C1 segment of cervical spinal cord (tissue), 14 donors: ENCODE results near the gene RAB36.

Source experiments
- DNase-seq, 14 donors: peaks; one replicate each; lab custom pipeline; 2025; lab: John Stamatoyannopoulos, UW

Gene RAB36

GRCh38 chr22:23144932-23145877 is at the start of gene RAB36:
Gene RAB36 (plus strand): TSS chr22:23145477. CDS start chr22:23146617, 1,140 bp downstream.
- peak; percentile 43 to 99 (median 84) for DNase-seq

GRCh38 chr22:23095733-23096342 is 49.4 kb upstream of the RAB36 start:
- DNase-seq = no peak

- peak in 1 of 14 donors; percentile 62 for DNase-seq
These were observed 47.7 kb upstream of the RAB36 start for GRCh38 chr22:23097412-23098229.

GRCh38 chr22:23098230-23098705 is 47.0 kb upstream of the RAB36 start:
- peak in 3 of 14 donors; percentile 55 to 61 (median 57) for DNase-seq

- DNase-seq = peak in 13 of 14 donors; percentile 27 to 99 (median 72)
These were observed 46.4 kb upstream of the RAB36 start for GRCh38 chr22:23098718-23099530.

- peak in 1 of 14 donors; percentile 45 for DNase-seq
These were observed 45.8 kb upstream of the RAB36 start for GRCh38 chr22:23099531-23099804.

GRCh38 chr22:23100124-23100801 is 45.0 kb upstream of the RAB36 start:
- DNase-seq = no peak

- no peak for DNase-seq
These were observed 43.8 kb upstream of the RAB36 start for GRCh38 chr22:23101524-23101923.

GRCh38 chr22:23102002-23102655 is 43.1 kb upstream of the RAB36 start:
- no peak for DNase-seq

- DNase-seq = peak in 5 of 14 donors; percentile 35 to 60 (median 40)
These were observed 42.5 kb upstream of the RAB36 start for GRCh38 chr22:23102776-23103175.

- peak in 8 of 14 donors; percentile 20 to 94 (median 40) for DNase-seq
These were observed 41.9 kb upstream of the RAB36 start for GRCh38 chr22:23103199-23103954.

GRCh38 chr22:23104187-23104971 is 40.9 kb upstream of the RAB36 start:
- peak in 3 of 14 donors; percentile 25 to 47 (median 32) for DNase-seq

- no peak for DNase-seq
These were observed 40.0 kb upstream of the RAB36 start for GRCh38 chr22:23105304-23105703.

- no peak for DNase-seq
These were observed 39.4 kb upstream of the RAB36 start for GRCh38 chr22:23105919-23106318.

- DNase-seq = peak in 4 of 14 donors; percentile 14 to 93 (median 30)
These were observed 38.9 kb upstream of the RAB36 start for GRCh38 chr22:23106344-23106743.

- DNase-seq = peak in 1 of 14 donors; percentile 30
These were observed 38.3 kb upstream of the RAB36 start for GRCh38 chr22:23106906-23107367.

GRCh38 chr22:23107487-23108248 is 37.6 kb upstream of the RAB36 start:
- DNase-seq = no peak
